Measurements from ENCODE around the gene CEP164. TPM values are rescaled to one million over a fixed set of nuclear protein-coding genes. Genes with fewer than 3 reads are reported as not detected.
"Not testable (repeated sequence)": the region's sequence is repeated elsewhere in the genome, so short reads cannot be mapped to it uniquely, and the experiment has no call there.

CEP164 gene
- total RNA-seq, 4 donors from 2014 or later: 3.4 to 9.2 (median 5.8) TPM

GRCh38 chr11:117315285-117316196 is 12.1 kb upstream of the CEP164 start:
- ATAC-seq (peak; percentile 20 to 63), DNase-seq (no peak)
- in situ Hi-C loops (cut with MboI; ENCODE audit: low sequenced_read_pairs in 4 of 4): loop anchor here in 1 of 4 donors (10.0 kb wide), 1 partner anchor 71 kb away; no protein-coding TSS in a partner anchor
- Histone ChIP-seq H3K36me3 (no peaks in the 10 kb centered on the region), H3K27me3 (no peaks in the 10 kb centered on the region), H3K4me1 (peaks cover 16 to 22% of the 10 kb centered on the region in 2 donors), H3K9me3 (no peaks in the 10 kb centered on the region), H3K27ac (peak overlapping the region; percentile 26 to 61 (median 50)), H3K4me3 (peak overlapping the region; percentile 62 to 94 (median 78))
- peak in 1 of 2 donors; percentile 42 for TF ChIP-seq POLR2A (IDR thresholded peaks at IDR 0.05)
- no peak for TF ChIP-seq CTCF (IDR thresholded peaks at IDR 0.05 in 4 of 5, conservative IDR thresholded peaks at IDR 0.05 in 1 of 5)
- intact Hi-C loops (cut with DNase I; ENCODE audit: low total_unique reads): loop anchor here (1.0 kb wide), 1 partner anchor 13 kb away; no protein-coding TSS in a partner anchor

DNA sequence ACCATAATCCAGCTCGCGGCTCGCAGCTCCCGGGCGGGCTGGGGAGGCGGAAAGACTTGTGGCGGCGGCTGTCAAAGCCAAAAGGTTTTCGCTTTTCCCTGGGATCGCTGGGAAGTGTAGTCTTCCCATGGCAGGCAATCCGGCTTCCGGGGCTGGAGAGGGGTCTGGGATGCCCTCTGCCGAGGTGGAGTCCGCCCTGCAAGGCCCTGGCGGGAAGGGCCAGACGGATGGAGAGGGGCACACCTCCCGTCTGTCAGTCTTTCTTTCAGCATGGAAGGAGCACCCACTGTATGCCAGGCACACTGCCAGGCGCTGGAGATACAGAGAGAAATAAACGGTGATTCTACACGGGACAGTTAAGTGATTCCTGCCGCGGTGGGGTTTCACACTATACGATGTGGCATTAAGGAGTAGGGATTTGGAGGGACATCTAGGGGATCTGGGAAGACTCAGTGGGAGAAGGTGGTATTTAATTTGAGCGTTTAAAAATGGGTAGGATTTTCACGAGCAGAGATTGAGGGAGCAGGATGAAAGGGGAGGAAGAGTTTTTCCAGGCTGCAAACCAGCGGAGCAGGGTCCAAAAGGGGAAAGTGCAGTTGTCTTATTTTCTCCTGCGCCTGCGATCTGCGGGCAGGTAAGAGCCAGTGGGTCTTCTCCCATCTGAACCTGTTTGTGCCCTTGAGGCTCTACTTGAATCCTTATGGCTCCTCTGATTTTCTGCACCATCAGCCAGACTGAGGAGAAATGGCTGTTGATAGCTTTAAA is 11.3 kb upstream of the CEP164 start, which contains the start of gene BACE1:
Gene BACE1 (minus strand): TSS at position 60 of the 765 bp plus-strand sequence. CDS start 461 bp downstream, outside the sequence.
- Histone ChIP-seq H3K27ac (peak within 1 kb of the TSS; percentile 26 to 61 (median 50)), H3K4me3 (peak within 1 kb of the TSS; percentile 62 to 94 (median 78)), H3K4me1 (peaks cover 16 to 22% of the 10 kb centered on the region in 2 donors), H3K27me3 (no peaks in the 10 kb centered on the region), H3K9me3 (no peaks in the 10 kb centered on the region), H3K36me3 (no peaks in the 10 kb centered on the region)
- in situ Hi-C loops (cut with MboI; ENCODE audit: low sequenced_read_pairs in 4 of 4): loop anchor here in 1 of 4 donors (10.0 kb wide), 1 partner anchor 72 kb away; no protein-coding TSS in a partner anchor
- ATAC-seq: peak; percentile 91 to 93
- intact Hi-C loops (cut with DNase I; ENCODE audit: low total_unique reads): loop anchor here (1.0 kb wide), 1 partner anchor 12 kb away; no protein-coding TSS in a partner anchor
- DNase-seq: peak; percentile 67 to 73
- TF ChIP-seq CTCF (IDR thresholded peaks at IDR 0.05 in 4 of 5, conservative IDR thresholded peaks at IDR 0.05 in 1 of 5) (peak in 3 of 5 experiments; percentile 13 to 35 (median 22)), POLR2A (IDR thresholded peaks at IDR 0.05) (no peak)

GRCh38 chr11:117318738-117319137 is 8.9 kb upstream of the CEP164 start:
- intact Hi-C loops (cut with DNase I; ENCODE audit: low total_unique reads) (no loop called here), in situ Hi-C loops (cut with MboI; ENCODE audit: low sequenced_read_pairs in 4 of 4) (loop anchor here in 1 of 4 donors (10.0 kb wide), 1 partner anchor 74 kb away; no protein-coding TSS in a partner anchor)
- no peaks in the 10 kb centered on the region for H3K36me3 ChIP-seq
- H3K4me1 ChIP-seq: peaks cover 16 to 22% of the 10 kb centered on the region in 2 donors
- H3K9me3 ChIP-seq: no peaks in the 10 kb centered on the region
- no peaks in the 10 kb centered on the region for H3K27me3 ChIP-seq
- ATAC-seq: no peak
- H3K27ac ChIP-seq: no peak overlapping the region
- H3K4me3 ChIP-seq: no peak overlapping the region
- no peak for TF ChIP-seq CTCF (IDR thresholded peaks at IDR 0.05 in 4 of 5, conservative IDR thresholded peaks at IDR 0.05 in 1 of 5)
- TF ChIP-seq POLR2A (IDR thresholded peaks at IDR 0.05): no peak
- DNase-seq: no peak

DNA sequence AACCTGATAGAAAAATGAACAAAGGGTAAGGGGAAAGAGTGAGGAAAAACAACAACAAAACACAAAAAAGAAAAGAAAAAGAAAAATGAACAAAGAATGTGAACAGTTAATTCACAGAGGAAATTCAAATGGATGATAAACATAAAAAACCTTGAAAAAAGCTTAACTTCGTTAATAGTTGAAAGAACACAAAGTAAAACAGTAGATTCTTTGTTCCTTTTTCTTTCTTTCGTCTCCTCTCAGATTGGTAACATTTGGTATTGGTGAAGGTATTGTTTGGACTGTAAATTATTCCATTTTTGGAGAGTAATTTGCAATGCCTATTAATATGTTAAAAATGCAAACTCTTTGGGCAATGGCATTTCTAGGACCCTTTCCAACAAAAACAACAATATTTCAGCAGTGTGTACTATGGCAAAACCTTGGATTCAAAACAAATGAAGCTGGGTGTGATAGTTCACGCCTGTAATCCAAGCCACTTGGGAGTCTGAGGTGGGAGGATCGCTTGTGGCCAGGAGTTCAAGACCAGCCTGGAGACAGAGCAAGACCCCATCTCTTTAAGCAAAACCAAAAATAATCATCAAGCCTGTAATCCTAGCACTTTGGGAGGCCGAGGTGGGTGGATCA is 8.3 kb upstream of the CEP164 start:
- Histone ChIP-seq H3K27me3 (no peaks in the 10 kb centered on the region), H3K4me1 (peaks cover 16% of the 10 kb centered on the region in 2 donors), H3K27ac (no peak overlapping the region), H3K4me3 (no peak overlapping the region), H3K36me3 (no peaks in the 10 kb centered on the region), H3K9me3 (no peaks in the 10 kb centered on the region)
- ATAC-seq: no peak
- TF ChIP-seq CTCF (IDR thresholded peaks at IDR 0.05 in 4 of 5, conservative IDR thresholded peaks at IDR 0.05 in 1 of 5) (no peak), POLR2A (IDR thresholded peaks at IDR 0.05) (no peak)
- DNase-seq: no peak
- intact Hi-C loops (cut with DNase I; ENCODE audit: low total_unique reads) (no loop called here), in situ Hi-C loops (cut with MboI; ENCODE audit: low sequenced_read_pairs in 4 of 4) (loop anchor here in 1 of 4 donors (10.0 kb wide), 1 partner anchor 75 kb away; no protein-coding TSS in a partner anchor)

DNA sequence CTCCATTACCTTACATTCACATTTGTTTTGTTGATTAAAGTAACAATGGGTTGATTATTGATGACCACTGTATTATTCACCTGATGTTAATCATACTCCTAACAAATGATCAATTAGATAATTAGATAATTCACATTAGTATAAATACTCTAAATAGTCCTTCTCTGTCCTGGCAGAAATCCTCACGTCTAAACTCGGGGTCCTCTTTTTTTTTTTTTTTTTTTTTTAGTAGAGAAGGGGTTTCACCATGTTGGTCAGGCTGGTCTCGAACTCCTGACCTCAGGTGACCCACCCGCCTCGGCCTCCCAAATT is 443 bp upstream of the CEP164 start:
- H3K27ac ChIP-seq: peak overlapping the region; percentile 85 to 91 (median 86)
- in situ Hi-C loops (cut with MboI; ENCODE audit: low sequenced_read_pairs in 4 of 4); H3K4me1 ChIP-seq; DNase-seq; H3K27me3 ChIP-seq; H3K9me3 ChIP-seq; H3K36me3 ChIP-seq: not testable (repeated sequence)
- H3K4me3 ChIP-seq: peak overlapping the region; percentile 66 to 90 (median 77)
- ATAC-seq: peak in 1 of 2 donors; percentile 2
- intact Hi-C loops (cut with DNase I; ENCODE audit: low total_unique reads): loop anchor here (1.0 to 10.0 kb wide), 3 partner anchors 95 to 540 kb away; partner anchors contain the start of genes PCSK7, RNF214, SIDT2 and ZPR1

All from gastrocnemius medialis (tissue), 4 donors.